HepG2 (cell line): Measurements from ENCODE around the gene SMYD2. TPM values are rescaled to one million over a fixed set of nuclear protein-coding genes. Genes with fewer than 3 reads are reported as not detected.

ENCODE experiments used
- ATAC-seq: fragments of 200-7000 bp; cut with Tn5 transposase; 3 replicates; pipeline ENCODE4 v1.9.1; 2020; ENCODE audit warnings: mild to moderate bottlenecking, moderate library complexity
- BruUV-seq: library from RNA; stranded (reverse); fragments of 400-500 nt; replicated peaks from 2 replicates; lab custom pipeline; 2021; lab: Mats Ljungman, UMichigan
- CTCF ChIA-PET: fragments of 300-600 bp; formaldehyde crosslinking; extraction: SDS; loops from one replicate; lab custom pipeline; 2021; ENCODE audit warnings: low total read pairs, inconsistent platforms, low intra/inter-chr PET ratio; lab: Yijun Ruan, JAX
- POLR2A ChIA-PET: fragments of 350-600 bp; sonication (Branson Sonifier 250); formaldehyde crosslinking; loops from one replicate; lab custom pipeline; 2020; ENCODE audit warnings: antibody characterized with exemption, inconsistent platforms; lab: Yijun Ruan, JAX
- DNase-seq: peaks from one replicate; pipeline ENCODE4 v3.0.0-alpha.2; 2015; ENCODE audit warnings: low spot score
- FAIRE-seq: peaks from 3 replicates; lab custom pipeline; 2011; peaks lifted over from hg19 to GRCh38; lab: Jason Lieb, UNC
- H2AFZ ChIP-seq: one replicate; pipeline ENCODE4 v1.6.1; 2011; ENCODE audit warnings: low read length, inconsistent platforms
- H3K27ac ChIP-seq: fragments of 300-600 bp; 3 replicates; pipeline ENCODE4 v1.8.0; 2011; ENCODE audit warnings: mixed run types, mild to moderate bottlenecking, mixed read lengths, low read length, inconsistent platforms; ENCODE audit not compliant: insufficient read depth; ENCODE audit errors: extremely low read length
- H3K27me3 ChIP-seq, 2 experiments: fragments of 200-600 bp in 1 of 2; 2 replicates in 1 of 2; 3 replicates in 1 of 2; pipeline versions ENCODE4 v1.6.0 to v1.8.0; 2011; ENCODE audit warnings: low read length in 2 of 2, mild to moderate bottlenecking in 2 of 2, moderate library complexity in 2 of 2, inconsistent platforms in 1 of 2; ENCODE audit not compliant: insufficient read depth in 2 of 2, control insufficient read depth in 1 of 2
- H3K36me3 ChIP-seq, 2 experiments: fragments of 200-600 bp in 1 of 2; replicated peaks in 1 of 2; 2 replicates in 1 of 2; 3 replicates in 1 of 2; pipeline versions ENCODE4 v1.5.1 to v1.8.0; 2011; ENCODE audit warnings: low read length in 2 of 2, inconsistent platforms in 1 of 2; ENCODE audit not compliant: insufficient read depth in 2 of 2, control insufficient read depth in 1 of 2
- H3K4me1 ChIP-seq: 2 replicates; pipeline ENCODE4 v1.5.1; 2012; ENCODE audit warnings: low read length, inconsistent platforms; ENCODE audit not compliant: insufficient read depth
- H3K4me2 ChIP-seq: 2 replicates; pipeline ENCODE4 v1.6.0; 2011; ENCODE audit warnings: low read depth, low read length, inconsistent platforms
- H3K4me3 ChIP-seq, 3 experiments: fragments of 200-600 bp in 1 of 3; sonication (generic), shearing (Covaris generic) in 1 of 3; replicated peaks in 1 of 3; 2 replicates each; pipeline ENCODE4 v1.5.1; 2011 to 2016; ENCODE audit warnings: low read length in 3 of 3, inconsistent platforms in 2 of 3, low read depth in 2 of 3, mild to moderate bottlenecking in 2 of 3, control low read depth in 1 of 3, mixed read lengths in 1 of 3; ENCODE audit not compliant: insufficient read depth in 1 of 3
- H3K79me2 ChIP-seq: one replicate; pipeline ENCODE4 v1.6.1; 2011; ENCODE audit warnings: low read length, inconsistent platforms; ENCODE audit not compliant: insufficient read depth
- H3K9ac ChIP-seq: 2 replicates; pipeline ENCODE4 v1.6.0; 2011; ENCODE audit warnings: mild to moderate bottlenecking, low read depth, low read length, inconsistent platforms; ENCODE audit not compliant: insufficient read depth
- H3K9me3 ChIP-seq: 2 replicates; pipeline ENCODE4 v1.5.1; 2012; ENCODE audit warnings: mild to moderate bottlenecking, low read length
- H4K20me1 ChIP-seq: 2 replicates; pipeline ENCODE4 v1.6.0; 2011; ENCODE audit warnings: inconsistent platforms, mild to moderate bottlenecking, low read length, moderate library complexity; ENCODE audit not compliant: insufficient read depth
- BHLHE40 ChIP-seq: IDR thresholded peaks from 2 replicates; pipeline ENCODE4 v1.6.1; 2011; ENCODE audit warnings: low read length, improper control_type of control experiment
- FOXC1 ChIP-seq: sonication (generic); formaldehyde crosslinking; IDR thresholded peaks from 2 replicates; pipeline ENCODE4 v1.8.0; 2022; ENCODE audit warnings: mild to moderate bottlenecking, missing genetic modification reagents, borderline replicate concordance
- MIER2 ChIP-seq: IDR thresholded peaks from 2 replicates; pipeline ENCODE4 v1.6.1; 2016; ENCODE audit warnings: missing biosample characterization, missing genetic modification reagents
- NFE2L1 ChIP-seq: sonication (generic); formaldehyde crosslinking; IDR thresholded peaks from 2 replicates; pipeline ENCODE4 v1.4.0; 2020; ENCODE audit warnings: missing genetic modification reagents, mild to moderate bottlenecking, borderline replicate concordance
- SMC3 ChIP-seq: IDR thresholded peaks from 2 replicates; pipeline ENCODE4 v1.6.1; 2011; ENCODE audit warnings: low read length, improper control_type of control experiment
- SRY ChIP-seq: sonication (generic); formaldehyde crosslinking; IDR thresholded peaks from 2 replicates; pipeline ENCODE4 v1.8.0; 2022; ENCODE audit warnings: mild to moderate bottlenecking, missing genetic modification reagents
- TFDP2 ChIP-seq: sonication (generic); formaldehyde crosslinking; IDR thresholded peaks from 2 replicates; pipeline ENCODE4 v1.4.0; 2020; ENCODE audit warnings: missing genetic modification reagents
- ZNF205 ChIP-seq: IDR thresholded peaks from 2 replicates; pipeline ENCODE4 v1.6.1; 2018; ENCODE audit warnings: missing biosample characterization, missing genetic modification reagents
- ZNF232 ChIP-seq: sonication (generic); formaldehyde crosslinking; IDR thresholded peaks from 2 replicates; pipeline ENCODE4 v1.4.0; 2020; ENCODE audit warnings: missing genetic modification reagents, borderline replicate concordance
- ZNF616 ChIP-seq: sonication (generic); formaldehyde crosslinking; IDR thresholded peaks from 2 replicates; pipeline ENCODE4 v1.5.0; 2020; ENCODE audit warnings: low read depth, mild to moderate bottlenecking, missing genetic modification reagents
- WGBS: methylation state at CpG from one replicate; pipeline ENCODE4 v1.1.6; 2017; ENCODE audit warnings: low lambda C conversion rate; 5-methylcytosine and 5-hydroxymethylcytosine counted together
- in situ Hi-C: cut with HindIII; loops from 2 replicates; pipeline ENCODE4 v1.10.0; 2017; ENCODE audit warnings: low pct_unique_long_range_greater_than_20kb; ENCODE audit not compliant: extremely low pct_ligation_motif_present
- intact Hi-C: fragments of 100-400 bp; cut with micrococcal nuclease; formaldehyde crosslinking; loops from one replicate; pipeline ENCODE4 v1.10.0; 2022; ENCODE audit not compliant: unreplicated experiment
- polyA plus RNA-seq, 8 experiments: library from polyadenylated mRNA; depleted of rRNA in 3 of 8; stranded (reverse) in 7 of 8; unstranded in 1 of 8; fragments of >200 nt; fragmentation: Illumina TruSeq in 4 of 8; extraction: Trizol in 4 of 8; gene quantifications; 2 replicates each; pipeline versions ENCODE4 v1.2.1 to v1.2.3, GENCODE V29; 2011 to 2016; ENCODE audit warnings: low read depth in 4 of 8, missing spikeins in 1 of 8, mixed read lengths in 1 of 8; ENCODE audit not compliant: insufficient read depth in 1 of 8
- total RNA-seq, 5 experiments: library from RNA; depleted of rRNA; stranded (reverse); fragments of >200 nt; fragmentation: Illumina TruSeq; extraction: Trizol; gene quantifications; 2 replicates each; pipeline ENCODE4 v1.2.3, GENCODE V29; 2016; ENCODE audit warnings: low read depth in 1 of 5
- TF ChIP-seq, protein P1 (sequence below): sonication (generic); formaldehyde crosslinking; IDR thresholded peaks from 2 replicates; pipeline ENCODE4 v1.5.0; 2020; ENCODE audit warnings: missing genetic modification reagents, mild to moderate bottlenecking, borderline replicate concordance
- TF ChIP-seq, protein P2 (sequence below): sonication (generic); formaldehyde crosslinking; IDR thresholded peaks from 2 replicates; pipeline ENCODE4 v1.4.0; 2020; ENCODE audit warnings: mild to moderate bottlenecking, missing genetic modification reagents

Gene SMYD2
- total and polyA plus RNA-seq, 2 of the 13 experiments (the other 11 are each of a cell fraction or from before 2014, with no cell fraction given) = 72.7 to 139 TPM

- Histone ChIP-seq H3K9me3 (no peaks in the 10 kb centered on the region), H3K4me1 (peaks cover 17% of the 10 kb centered on the region; the same call in 1 of the 2 replicates), H4K20me1 (no peaks in the 10 kb centered on the region), H3K36me3 (no peaks in the 10 kb centered on the region), H2AFZ (no peak overlapping the region), H3K4me2 (no peak overlapping the region), H3K4me3 (no peak overlapping the region), H3K27ac (no peak overlapping the region), H3K9ac (no peak overlapping the region), H3K27me3 (peaks cover 0 to 14% of the 10 kb centered on the region in 2 experiments; a peak in 2 of 5 replicates), H3K79me2 (no peaks in the 10 kb centered on the region)
- DNase-seq (no peak), FAIRE-seq (no peak), ATAC-seq (no peak)
- no TSS peak for BruUV-seq
- in situ Hi-C loops (loop anchor here (5.0 kb wide), 1 partner anchor 68 kb away; no protein-coding TSS in a partner anchor), intact Hi-C loops (loop anchor here (5.0 kb wide), 1 partner anchor 323 kb away; no protein-coding TSS in a partner anchor)
- ChIA-PET POLR2A (no interaction called here), CTCF (no interaction called here)
- 0% methylated on average over 3 of the region's 4 CpGs for WGBS
- no peak for TF ChIP-seq SRY (CRISPR knock-in tag)
- TF ChIP-seq SMC3 = no peak
- no peak for TF ChIP-seq ZNF205 (CRISPR knock-in tag)
- TF ChIP-seq, protein P1, sequence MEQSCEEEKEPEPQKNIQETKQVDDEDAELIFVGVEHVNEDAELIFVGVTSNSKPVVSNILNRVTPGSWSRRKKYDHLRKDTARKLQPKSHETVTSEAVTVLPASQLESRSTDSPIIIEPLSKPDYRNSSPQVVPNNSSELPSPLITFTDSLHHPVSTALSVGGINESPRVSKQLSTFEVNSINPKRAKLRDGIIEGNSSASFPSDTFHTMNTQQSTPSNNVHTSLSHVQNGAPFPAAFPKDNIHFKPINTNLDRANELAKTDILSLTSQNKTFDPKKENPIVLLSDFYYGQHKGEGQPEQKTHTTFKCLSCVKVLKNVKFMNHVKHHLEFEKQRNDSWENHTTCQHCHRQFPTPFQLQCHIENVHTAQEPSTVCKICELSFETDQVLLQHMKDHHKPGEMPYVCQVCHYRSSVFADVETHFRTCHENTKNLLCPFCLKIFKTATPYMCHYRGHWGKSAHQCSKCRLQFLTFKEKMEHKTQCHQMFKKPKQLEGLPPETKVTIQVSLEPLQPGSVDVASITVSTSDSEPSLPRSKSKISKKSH (CRISPR knock-in tag) = no peak
- TF ChIP-seq ZNF232 (CRISPR knock-in tag) = no peak
- no peak for TF ChIP-seq FOXC1 (CRISPR knock-in tag)
- TF ChIP-seq TFDP2 = no peak
- TF ChIP-seq MIER2 = no peak
- TF ChIP-seq, protein P2, sequence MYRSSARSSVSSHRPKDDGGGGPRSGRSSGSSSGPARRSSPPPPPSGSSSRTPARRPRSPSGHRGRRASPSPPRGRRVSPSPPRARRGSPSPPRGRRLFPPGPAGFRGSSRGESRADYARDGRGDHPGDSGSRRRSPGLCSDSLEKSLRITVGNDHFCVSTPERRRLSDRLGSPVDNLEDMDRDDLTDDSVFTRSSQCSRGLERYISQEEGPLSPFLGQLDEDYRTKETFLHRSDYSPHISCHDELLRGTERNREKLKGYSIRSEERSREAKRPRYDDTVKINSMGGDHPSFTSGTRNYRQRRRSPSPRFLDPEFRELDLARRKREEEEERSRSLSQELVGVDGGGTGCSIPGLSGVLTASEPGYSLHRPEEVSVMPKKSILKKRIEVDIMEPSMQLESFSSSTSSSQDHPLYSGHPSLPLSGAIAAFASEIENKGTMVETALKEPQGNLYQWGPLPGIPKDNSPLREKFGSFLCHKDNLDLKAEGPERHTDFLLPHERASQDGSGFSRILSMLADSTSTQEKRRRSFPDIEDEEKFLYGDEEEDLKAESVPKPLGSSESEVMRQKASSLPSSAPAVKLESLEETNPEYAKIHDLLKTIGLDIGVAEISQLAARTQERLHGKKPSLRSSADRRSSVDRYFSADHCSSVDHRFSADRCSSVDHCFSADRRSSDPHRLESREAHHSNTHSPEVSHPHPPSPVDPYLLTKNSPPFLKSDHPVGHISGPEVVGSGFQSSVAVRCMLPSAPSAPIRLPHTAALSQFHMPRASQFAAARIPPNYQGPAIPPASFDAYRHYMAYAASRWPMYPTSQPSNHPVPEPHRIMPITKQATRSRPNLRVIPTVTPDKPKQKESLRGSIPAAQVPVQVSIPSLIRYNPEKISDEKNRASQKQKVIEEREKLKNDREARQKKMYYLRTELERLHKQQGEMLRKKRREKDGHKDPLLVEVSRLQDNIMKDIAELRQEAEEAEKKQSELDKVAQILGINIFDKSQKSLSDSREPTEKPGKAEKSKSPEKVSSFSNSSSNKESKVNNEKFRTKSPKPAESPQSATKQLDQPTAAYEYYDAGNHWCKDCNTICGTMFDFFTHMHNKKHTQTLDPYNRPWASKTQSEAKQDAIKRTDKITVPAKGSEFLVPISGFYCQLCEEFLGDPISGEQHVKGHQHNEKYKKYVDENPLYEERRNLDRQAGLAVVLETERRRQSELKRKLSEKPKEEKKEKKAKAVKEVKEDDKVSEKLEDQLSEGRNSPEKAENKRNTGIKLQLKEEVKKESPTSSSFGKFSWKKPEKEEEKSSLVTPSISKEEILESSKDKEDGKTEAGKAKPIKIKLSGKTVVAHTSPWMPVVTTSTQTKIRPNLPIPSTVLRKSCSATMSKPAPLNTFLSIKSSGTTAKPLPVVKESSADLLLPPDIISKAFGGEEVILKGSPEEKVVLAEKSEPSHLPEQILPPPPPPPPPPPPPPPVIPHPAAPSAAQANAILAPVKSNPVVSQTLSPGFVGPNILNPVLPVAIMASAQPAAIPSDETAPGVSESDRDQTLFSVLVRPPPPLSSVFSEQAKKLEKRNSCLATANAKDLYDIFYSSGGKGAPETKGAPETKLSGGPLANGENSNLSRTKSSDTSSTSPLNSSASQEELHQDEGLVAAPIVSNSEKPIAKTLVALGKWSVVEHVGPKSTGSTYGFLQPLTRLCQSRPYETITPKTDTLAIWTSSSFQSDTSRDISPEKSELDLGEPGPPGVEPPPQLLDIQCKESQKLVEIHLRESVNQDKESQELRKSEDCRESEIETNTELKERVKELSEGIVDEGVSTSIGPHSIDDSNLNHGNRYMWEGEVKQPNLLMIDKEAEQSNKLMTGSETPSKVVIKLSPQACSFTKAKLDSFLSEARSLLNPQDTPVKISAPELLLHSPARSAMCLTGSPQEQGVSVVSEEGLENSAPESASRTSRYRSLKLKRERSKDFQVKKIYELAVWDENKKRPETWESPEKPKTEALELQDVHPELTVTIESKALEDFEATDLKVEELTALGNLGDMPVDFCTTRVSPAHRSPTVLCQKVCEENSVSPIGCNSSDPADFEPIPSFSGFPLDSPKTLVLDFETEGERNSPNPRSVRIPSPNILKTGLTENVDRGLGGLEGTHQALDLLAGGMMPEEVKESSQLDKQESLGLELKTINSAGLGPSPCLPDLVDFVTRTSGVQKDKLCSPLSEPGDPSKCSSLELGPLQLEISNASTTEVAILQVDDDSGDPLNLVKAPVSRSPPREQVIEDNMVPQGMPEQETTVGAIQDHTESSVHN = no peak
- no peak for TF ChIP-seq ZNF616
- no peak for TF ChIP-seq NFE2L1
- no peak for TF ChIP-seq BHLHE40
Measured at GRCh38 chr1:214264196-214264595, 16.8 kb upstream of the SMYD2 start.
